Type B pancreatic cell (in vitro differentiated cells): ENCODE data around the gene AP4B1. TPM values are rescaled to one million over a fixed set of nuclear protein-coding genes. Genes with fewer than 3 reads are reported as not detected.

Experiments used
- DNase-seq: peaks from one replicate; pipeline ENCODE4 v3.0.0; 2021; ENCODE audit warnings: mixed read lengths; ENCODE audit not compliant: unreplicated experiment; ENCODE audit errors: extremely low spot score
- H3K27ac Mint-ChIP-seq: 2 replicates; pipeline ENCODE4 v1.8.0; 2021; ENCODE audit warnings: mild to moderate bottlenecking, mixed read lengths
- H3K27me3 Mint-ChIP-seq: 2 replicates; pipeline ENCODE4 v1.8.0; 2021; ENCODE audit warnings: mixed read lengths
- H3K36me3 Mint-ChIP-seq: 2 replicates; pipeline ENCODE4 v1.8.0; 2021; ENCODE audit warnings: mixed read lengths
- H3K4me1 Mint-ChIP-seq: one replicate; pipeline ENCODE4 v1.8.0; 2021; ENCODE audit warnings: mixed read lengths; ENCODE audit not compliant: unreplicated experiment
- H3K4me3 Mint-ChIP-seq: 2 replicates; pipeline ENCODE4 v1.8.0; 2021; ENCODE audit warnings: mild to moderate bottlenecking, mixed read lengths
- H3K9me3 Mint-ChIP-seq: 2 replicates; pipeline ENCODE4 v1.8.0; 2021; ENCODE audit warnings: mixed read lengths
- CTCF ChIP-seq: fragments of 200-600 bp; sonication (generic); conservative IDR thresholded peaks from 2 replicates; pipeline ENCODE4 v1.5.0; 2021; ENCODE audit warnings: antibody characterized with exemption, mild to moderate bottlenecking
- total RNA-seq: library from RNA; stranded (reverse); gene quantifications from 2 replicates; pipeline ENCODE4 v1.2.1, GENCODE V29; 2021; ENCODE audit warnings: low replicate concordance

Gene AP4B1
- total RNA-seq, 1 donor from 2014 or later = 22.4 TPM

GRCh38 chr1:113879739-113880038, 24.9 kb downstream of the AP4B1 start:
- no peaks in the 10 kb centered on the region for H3K9me3 Mint-ChIP-seq
- H3K27ac Mint-ChIP-seq = no peak overlapping the region
- DNase-seq = no peak
- H3K36me3 Mint-ChIP-seq = no peaks in the 10 kb centered on the region
- no peak for TF ChIP-seq CTCF
- H3K27me3 Mint-ChIP-seq = no peaks in the 10 kb centered on the region
- no peak overlapping the region for H3K4me3 Mint-ChIP-seq
- no peaks in the 10 kb centered on the region for H3K4me1 Mint-ChIP-seq

DNA sequence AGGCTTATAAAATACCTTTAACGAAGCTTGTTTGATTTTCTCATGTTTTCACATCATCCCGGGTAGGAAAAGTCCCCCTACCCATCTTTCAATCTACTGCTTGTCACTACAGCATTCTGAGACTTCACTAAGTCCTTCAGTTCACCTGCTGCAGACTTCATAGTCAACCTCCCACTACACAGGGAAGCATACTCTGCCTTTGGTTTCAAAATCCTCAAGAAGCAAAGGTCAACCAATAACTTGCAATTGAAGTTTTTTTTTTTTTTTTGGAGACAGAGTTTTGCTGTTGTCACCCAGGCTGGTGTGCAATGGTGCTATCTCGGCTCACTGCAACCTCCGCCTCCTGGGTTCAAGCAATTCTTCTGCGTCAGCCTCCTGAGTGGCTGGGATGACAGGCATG, 28.4 kb downstream of the AP4B1 start:
- no peak for TF ChIP-seq CTCF
- no peak overlapping the region for H3K4me3 Mint-ChIP-seq
- no peaks in the 10 kb centered on the region for H3K4me1 Mint-ChIP-seq
- no peak overlapping the region for H3K27ac Mint-ChIP-seq
- no peaks in the 10 kb centered on the region for H3K27me3 Mint-ChIP-seq
- no peaks in the 10 kb centered on the region for H3K9me3 Mint-ChIP-seq
- no peaks in the 10 kb centered on the region for H3K36me3 Mint-ChIP-seq
- no peak for DNase-seq

GRCh38 chr1:113875714-113876113, 28.9 kb downstream of the AP4B1 start:
- no peak overlapping the region for H3K4me3 Mint-ChIP-seq
- no peaks in the 10 kb centered on the region for H3K36me3 Mint-ChIP-seq
- H3K27me3 Mint-ChIP-seq = no peaks in the 10 kb centered on the region
- H3K4me1 Mint-ChIP-seq = no peaks in the 10 kb centered on the region
- no peak for DNase-seq
- no peak for TF ChIP-seq CTCF
- H3K9me3 Mint-ChIP-seq = no peaks in the 10 kb centered on the region
- H3K27ac Mint-ChIP-seq = no peak overlapping the region

- TF ChIP-seq CTCF = peak; percentile 20
- Mint-ChIP-seq H3K27me3 (no peaks in the 10 kb centered on the region), H3K4me3 (no peak overlapping the region), H3K9me3 (no peaks in the 10 kb centered on the region), H3K4me1 (no peaks in the 10 kb centered on the region), H3K27ac (no peak overlapping the region), H3K36me3 (no peaks in the 10 kb centered on the region)
- DNase-seq = no peak
Observed at GRCh38 chr1:113874012-113874879, 30.4 kb downstream of the AP4B1 start.

DNA sequence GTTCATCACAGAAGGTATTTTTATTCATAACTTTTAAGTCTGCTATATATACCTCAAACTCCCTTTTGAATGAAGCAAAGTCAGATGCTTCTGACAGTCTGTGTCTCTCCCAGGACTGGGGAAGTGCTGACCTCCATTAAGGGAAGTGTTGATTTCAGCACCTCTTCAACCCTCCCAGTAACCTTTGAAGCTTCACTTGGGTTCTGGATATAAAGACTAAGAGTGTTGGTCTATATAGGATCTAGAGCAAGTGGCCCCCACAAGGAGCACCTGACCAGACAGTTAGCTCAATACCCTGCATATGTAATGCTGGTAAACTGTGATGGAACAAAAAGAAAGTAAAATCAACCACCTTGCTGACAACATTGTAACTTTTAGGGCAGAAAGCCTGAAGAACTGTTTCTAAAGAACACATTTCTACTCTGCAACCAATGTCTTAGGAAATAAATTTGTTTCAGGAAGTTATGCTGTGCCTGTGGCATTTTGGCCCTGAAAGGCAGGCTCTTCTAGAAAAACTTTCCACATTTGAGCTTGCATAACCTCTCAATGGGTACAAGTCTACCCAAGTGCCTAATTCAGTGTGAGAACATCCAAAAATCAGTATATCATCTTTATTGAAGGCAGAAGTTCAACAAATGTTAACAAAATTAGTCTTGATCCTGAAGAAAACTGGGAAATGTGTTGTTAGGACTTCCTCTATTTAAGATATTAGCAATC, 32.2 kb downstream of the AP4B1 start:
- H3K9me3 Mint-ChIP-seq = no peaks in the 10 kb centered on the region
- TF ChIP-seq CTCF = no peak
- no peaks in the 10 kb centered on the region for H3K4me1 Mint-ChIP-seq
- no peaks in the 10 kb centered on the region for H3K36me3 Mint-ChIP-seq
- no peak overlapping the region for H3K4me3 Mint-ChIP-seq
- H3K27me3 Mint-ChIP-seq = no peaks in the 10 kb centered on the region
- no peak overlapping the region for H3K27ac Mint-ChIP-seq
- DNase-seq = no peak
